ENCODE results near the gene ARMC3.
A peak's percentile ranks its signal among the peaks of the same experiment; 100 is the strongest.

ARMC3 gene

GRCh38 chr10:22993314-22993713 is 65.5 kb downstream of the ARMC3 start:
- DNase-seq (ENCODE audit: low spot score) = no peak

- peak; percentile 29 for DNase-seq (ENCODE audit: low spot score)
These were observed 69.2 kb downstream of the ARMC3 start for GRCh38 chr10:22997096-22997495.

GRCh38 chr10:22998091-22998490 is 70.2 kb downstream of the ARMC3 start:
- DNase-seq (ENCODE audit: low spot score) = no peak

GRCh38 chr10:22999942-23000341 is 72.1 kb downstream of the ARMC3 start:
- no peak for DNase-seq (ENCODE audit: low spot score)

- no peak for DNase-seq (ENCODE audit: low spot score)
These were observed 74.2 kb downstream of the ARMC3 start for GRCh38 chr10:23001901-23002516.

- no peak for DNase-seq (ENCODE audit: low spot score)
These were observed 77.3 kb downstream of the ARMC3 start for GRCh38 chr10:23005150-23005549.

- no peak for DNase-seq (ENCODE audit: low spot score)
These were observed 85.9 kb downstream of the ARMC3 start for GRCh38 chr10:23013581-23014335.

- no peak for DNase-seq (ENCODE audit: low spot score)
These were observed 87.3 kb downstream of the ARMC3 start for GRCh38 chr10:23015021-23015707.

GRCh38 chr10:23016636-23017035 is 88.8 kb downstream of the ARMC3 start:
- DNase-seq (ENCODE audit: low spot score) = no peak

- no peak for DNase-seq (ENCODE audit: low spot score)
These were observed 91.8 kb downstream of the ARMC3 start for GRCh38 chr10:23019633-23020032.

GRCh38 chr10:23021430-23021829 is 93.6 kb downstream of the ARMC3 start:
- DNase-seq (ENCODE audit: low spot score) = no peak

GRCh38 chr10:23024002-23024401 is 96.1 kb downstream of the ARMC3 start:
- DNase-seq (ENCODE audit: low spot score) = no peak

GRCh38 chr10:23031318-23031717 is 103.5 kb downstream of the ARMC3 start:
- DNase-seq (ENCODE audit: low spot score) = no peak

- DNase-seq (ENCODE audit: low spot score) = no peak
These were observed 106.9 kb downstream of the ARMC3 start for GRCh38 chr10:23034790-23035189.

- DNase-seq (ENCODE audit: low spot score) = peak; percentile 17
These were observed 107.7 kb downstream of the ARMC3 start for GRCh38 chr10:23035569-23035968.

GRCh38 chr10:23037152-23037551 is 109.3 kb downstream of the ARMC3 start:
- no peak for DNase-seq (ENCODE audit: low spot score)

GRCh38 chr10:23037561-23037960 is 109.7 kb downstream of the ARMC3 start:
- DNase-seq (ENCODE audit: low spot score) = no peak

- no peak for DNase-seq (ENCODE audit: low spot score)
These were observed 110.3 kb downstream of the ARMC3 start for GRCh38 chr10:23038172-23038571.

GRCh38 chr10:23040002-23040401 is 112.1 kb downstream of the ARMC3 start:
- no peak for DNase-seq (ENCODE audit: low spot score)

GRCh38 chr10:23046027-23046426 is 118.2 kb downstream of the ARMC3 start:
- DNase-seq (ENCODE audit: low spot score) = no peak

GRCh38 chr10:23047201-23048050 is 119.6 kb downstream of the ARMC3 start:
- DNase-seq (ENCODE audit: low spot score) = no peak

- no peak for DNase-seq (ENCODE audit: low spot score)
These were observed 120.3 kb downstream of the ARMC3 start for GRCh38 chr10:23048191-23048590.
